Measurements from ENCODE around the gene NDRG4. TPM values are rescaled to one million over a fixed set of nuclear protein-coding genes. Genes with fewer than 3 reads are reported as not detected.

Gene NDRG4
- total RNA-seq, 1 donor from 2014 or later = 229 TPM

DNA sequence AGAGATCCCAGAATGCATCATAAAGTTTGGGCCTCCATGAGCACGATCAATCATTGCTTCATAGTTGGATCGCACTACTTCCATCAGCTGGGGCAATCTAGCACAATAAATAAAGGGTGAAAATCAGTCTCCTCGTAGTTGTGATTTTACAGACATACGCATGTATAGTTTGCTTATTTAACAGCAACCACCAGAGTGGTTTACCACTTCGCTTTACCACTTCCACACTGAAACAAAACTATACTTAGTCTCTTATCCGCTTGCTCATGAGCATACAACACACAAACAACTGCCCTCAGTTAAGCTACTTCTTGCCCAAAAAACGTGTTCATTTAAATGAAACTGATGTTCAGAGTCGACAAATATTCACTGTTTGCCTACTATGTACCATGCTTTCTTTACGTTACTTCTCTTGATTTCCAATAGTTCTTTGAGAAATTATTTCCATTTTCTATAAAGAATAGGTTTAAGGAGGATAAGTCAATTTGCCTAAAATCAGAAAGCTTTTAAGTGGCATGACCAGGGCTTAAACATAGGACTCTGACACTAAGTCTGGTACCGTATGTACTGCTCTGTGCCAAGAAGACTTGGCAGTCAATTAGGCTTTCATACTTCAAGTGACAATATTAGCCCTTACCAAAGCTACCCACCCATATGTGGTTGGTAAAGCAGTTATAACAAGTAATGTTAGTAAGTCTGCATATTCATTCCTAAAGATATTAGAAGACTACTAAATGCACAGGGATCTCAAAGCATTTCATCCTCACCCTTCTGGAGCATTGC, 37.4 kb downstream of the NDRG4 start:
- DNase-seq (ENCODE audit: low read depth in 2 of 2) = no peak

DNA sequence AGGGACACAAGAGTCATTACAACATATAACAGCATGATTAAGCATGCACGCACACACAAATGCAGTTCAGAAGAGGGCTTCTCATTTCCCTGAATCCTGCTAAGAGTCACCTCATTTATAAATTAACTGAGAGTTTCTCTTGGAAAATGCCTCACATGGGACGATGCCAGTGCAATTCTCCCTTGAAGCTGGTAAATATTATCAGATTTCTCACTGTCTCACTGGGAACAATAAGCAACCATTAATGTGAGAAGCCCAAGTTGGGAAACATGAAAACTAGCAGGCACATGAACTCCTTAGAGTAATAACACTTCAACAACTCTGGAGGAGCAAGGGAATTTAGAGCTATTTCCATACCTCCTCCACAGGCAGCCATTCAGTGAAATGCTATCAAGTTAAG, 41.8 kb downstream of the NDRG4 start:
- DNase-seq (ENCODE audit: low read depth in 2 of 2) = no peak

DNA sequence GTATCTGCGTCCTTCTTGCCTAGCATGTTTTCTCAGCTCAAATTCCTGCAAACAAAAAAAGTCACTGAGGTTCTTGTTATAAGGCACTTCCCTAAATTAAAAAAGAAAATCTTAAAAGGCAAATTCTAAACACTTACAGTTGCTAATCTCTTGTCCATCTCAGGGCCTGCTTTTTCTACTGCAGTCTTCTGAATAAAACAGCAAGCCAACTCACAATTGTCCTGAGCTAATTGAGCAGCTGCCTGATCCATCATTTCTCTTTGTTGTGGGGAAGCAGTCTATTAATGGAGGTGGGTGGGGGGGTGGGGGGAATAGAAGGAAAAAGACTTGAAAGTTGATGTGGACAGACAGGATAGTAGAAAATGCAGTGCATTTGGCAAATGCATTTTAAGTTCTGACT, 42.3 kb downstream of the NDRG4 start:
- DNase-seq (ENCODE audit: low read depth in 2 of 2) = no peak

DNA sequence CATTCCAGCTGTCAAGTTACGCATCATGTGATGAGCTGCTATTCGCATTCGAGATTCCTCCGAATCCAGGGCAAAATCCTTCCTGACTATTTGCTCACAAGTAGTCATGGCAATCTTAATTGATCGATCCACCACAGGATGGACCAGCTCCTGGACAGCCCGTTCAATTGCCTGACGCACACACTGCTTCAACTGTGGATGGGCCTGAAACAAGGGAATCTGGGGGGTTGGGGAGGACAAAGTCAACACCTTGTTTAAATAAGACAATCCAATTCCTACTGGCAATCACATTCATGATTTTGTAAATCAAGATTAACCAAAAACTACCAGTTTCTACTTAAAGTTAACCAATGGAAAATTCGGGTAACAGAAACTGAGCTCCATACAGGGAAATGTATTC, 43.7 kb downstream of the NDRG4 start:
- no peak for DNase-seq (ENCODE audit: low read depth in 2 of 2)

DNA sequence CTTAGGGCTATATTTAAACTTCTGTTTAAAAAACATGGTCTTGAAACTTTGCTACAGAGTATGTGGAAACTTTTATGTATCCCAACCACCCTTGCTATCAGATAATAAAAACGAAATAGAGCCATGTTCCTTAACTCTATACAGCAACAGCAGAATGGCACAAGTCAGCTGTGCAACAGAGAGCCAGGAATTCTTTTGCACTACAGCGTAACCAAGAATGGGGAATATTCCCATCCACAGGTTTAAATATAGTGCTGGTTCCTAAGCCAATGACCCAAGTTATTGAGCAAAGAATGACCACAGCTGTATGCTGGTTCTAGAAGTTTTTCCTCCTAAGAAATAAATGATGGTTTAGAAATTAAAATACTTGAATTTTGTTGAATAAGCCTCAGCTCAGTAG, 48.4 kb downstream of the NDRG4 start:
- no peak for DNase-seq (ENCODE audit: low read depth in 2 of 2)

DNA sequence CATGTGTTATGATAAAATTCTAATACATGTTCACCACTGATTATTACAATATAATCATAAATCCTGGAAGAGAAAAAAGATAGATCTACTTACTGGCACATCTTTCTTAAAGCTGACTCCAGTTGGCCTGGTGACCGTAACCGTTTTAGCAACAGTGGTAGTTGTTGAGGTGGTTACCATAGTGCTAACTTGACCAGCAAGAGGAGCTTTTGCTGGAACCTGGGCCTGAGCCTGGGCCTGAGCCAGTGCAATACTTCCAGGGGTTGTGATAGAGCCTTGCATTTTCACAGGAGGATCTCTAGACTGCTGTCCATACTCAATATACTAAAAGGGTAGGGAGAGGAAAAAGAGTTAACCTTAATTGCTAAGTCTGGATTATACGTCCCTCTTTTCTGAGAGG, 51.6 kb downstream of the NDRG4 start:
- DNase-seq (ENCODE audit: low read depth in 2 of 2) = peak in 1 of 2 donors; percentile 3

DNA sequence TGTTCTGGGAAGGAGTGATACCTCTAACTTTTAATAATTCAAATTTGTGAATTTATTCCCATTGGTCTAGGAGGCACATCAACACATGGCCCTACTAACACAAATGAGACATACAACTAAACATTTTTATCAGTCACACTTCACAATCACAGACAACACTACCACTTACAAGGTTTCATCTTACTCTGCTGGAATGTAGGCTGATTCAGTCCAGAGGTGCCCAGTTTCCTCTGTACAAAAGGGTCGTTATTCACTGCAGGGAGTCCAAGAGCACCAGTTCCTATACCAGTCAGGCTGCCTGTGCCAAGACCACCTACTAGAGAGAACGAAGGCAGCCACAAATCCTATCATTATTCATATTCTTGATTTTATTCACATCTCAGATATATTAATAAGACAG, 56.7 kb downstream of the NDRG4 start:
- no peak for DNase-seq (ENCODE audit: low read depth in 2 of 2)

Other genes with a start within 250 kb of the NDRG4 start
- gene PRSS54, start 205.1 kb upstream of the NDRG4 start, total RNA-seq = not detected in 2 replicates
- 5.2 and 6.3 TPM in 2 replicates for gene GINS3, start 107.7 kb upstream of the NDRG4 start, total RNA-seq
- gene SETD6, start 15.4 kb downstream of the NDRG4 start, total RNA-seq = 4.8 and 10.5 TPM in 2 replicates
- 96.4 and 104 TPM in 2 replicates for gene CNOT1, start 129.7 kb downstream of the NDRG4 start, total RNA-seq
- gene SLC38A7, start 184.6 kb downstream of the NDRG4 start, total RNA-seq = 20.3 and 27.4 TPM in 2 replicates
- 30.8 and 34.2 TPM in 2 replicates for gene GOT2, start 234.2 kb downstream of the NDRG4 start, total RNA-seq

All from lung microvascular endothelial cell (primary cell).